BLaER1 (cell line): ENCODE data around the gene EPYC.
"Not testable (repeated sequence)": the region's sequence is repeated elsewhere in the genome, so short reads cannot be mapped to it uniquely, and the experiment has no call there.

Source experiments
- H3K27ac ChIP-seq: shearing (Covaris generic); formaldehyde crosslinking; 2 replicates; pipeline ENCODE4 v1.8.1; 2022
- H3K27me3 ChIP-seq: shearing (Covaris generic); formaldehyde crosslinking; 2 replicates; pipeline ENCODE4 v1.8.1; 2022
- H3K36me3 ChIP-seq: shearing (Covaris generic); formaldehyde crosslinking; 2 replicates; pipeline ENCODE4 v1.8.1; 2022
- H3K4me1 ChIP-seq: shearing (Covaris generic); formaldehyde crosslinking; 2 replicates; pipeline ENCODE4 v1.8.1; 2022
- H3K4me2 ChIP-seq: shearing (Covaris generic); formaldehyde crosslinking; 2 replicates; pipeline ENCODE4 v1.8.1; 2022
- H3K4me3 ChIP-seq: shearing (Covaris generic); formaldehyde crosslinking; 2 replicates; pipeline ENCODE4 v1.8.1; 2022
- H3K9ac ChIP-seq: shearing (Covaris generic); formaldehyde crosslinking; 2 replicates; pipeline ENCODE4 v1.8.1; 2022
- H3K9me3 ChIP-seq: shearing (Covaris generic); formaldehyde crosslinking; 2 replicates; pipeline ENCODE4 v1.8.1; 2022
- H4K20me1 ChIP-seq: shearing (Covaris generic); formaldehyde crosslinking; 2 replicates; pipeline ENCODE4 v1.8.1; 2022
- Cebpa-rat ChIP-seq: shearing (Covaris generic); IDR thresholded peaks from 2 replicates; pipeline ENCODE4 v1.8.1; 2022

The EPYC gene

DNA sequence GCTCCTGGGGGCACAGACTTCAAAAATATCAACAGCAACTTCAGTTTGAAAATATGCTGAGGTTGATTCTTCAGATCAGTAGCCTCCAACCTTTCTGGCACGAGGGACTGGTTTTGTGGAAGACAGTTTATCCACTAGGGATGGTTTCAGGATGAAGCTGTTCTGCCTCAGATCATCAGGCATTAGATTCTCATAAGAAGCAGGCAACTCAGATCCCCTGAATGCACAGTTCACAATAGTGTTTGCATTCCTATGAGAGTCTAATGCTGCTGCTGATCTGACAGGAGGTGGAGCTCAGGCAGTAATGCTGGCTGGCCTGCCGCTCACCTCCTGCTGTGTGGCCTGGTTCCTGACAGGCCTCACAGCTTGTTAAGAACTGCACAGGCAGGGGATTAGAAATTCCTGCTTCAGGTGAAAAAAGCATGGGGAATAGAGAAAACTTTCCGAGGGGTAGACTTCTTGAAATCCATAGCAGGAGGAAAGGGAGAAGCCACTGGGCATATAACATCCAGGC is 12.8 kb downstream of the EPYC start:
- H3K4me2 ChIP-seq: no peak overlapping the region

DNA sequence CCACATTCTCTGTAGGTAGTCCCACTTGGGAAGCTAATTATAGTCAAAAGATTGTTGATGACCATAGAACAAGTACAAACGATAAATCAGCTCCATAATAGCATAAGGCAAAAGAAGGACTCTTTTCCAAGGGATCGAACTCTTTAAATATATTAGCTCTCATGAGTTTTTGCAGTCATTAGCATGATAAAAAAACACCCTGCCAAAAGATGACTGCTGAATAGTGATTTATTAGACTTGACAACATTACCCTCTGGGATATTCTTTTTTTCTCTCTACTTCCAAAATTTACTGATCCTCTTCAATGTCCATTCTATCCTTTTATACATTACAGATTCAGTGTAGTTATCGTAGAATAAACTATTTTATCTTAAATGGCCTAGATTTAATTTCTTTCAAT is 14.2 kb downstream of the EPYC start:
- Histone ChIP-seq H3K9ac (no peak overlapping the region), H3K9me3 (no peaks in the 10 kb centered on the region), H3K4me2 (no peak overlapping the region), H3K36me3 (no peaks in the 10 kb centered on the region), H3K27ac (no peak overlapping the region), H3K4me3 (no peak overlapping the region), H3K27me3 (no peaks in the 10 kb centered on the region), H4K20me1 (no peaks in the 10 kb centered on the region), H3K4me1 (no peaks in the 10 kb centered on the region)
- no peak for TF ChIP-seq Cebpa-rat

More for the DNA sequence above, 12.8 kb downstream of the EPYC start:
- no peak for TF ChIP-seq Cebpa-rat
- no peaks in the 10 kb centered on the region for H3K27me3 ChIP-seq
- no peak overlapping the region for H3K4me3 ChIP-seq
- H3K27ac ChIP-seq: no peak overlapping the region
- no peaks in the 10 kb centered on the region for H3K9me3 ChIP-seq
- H4K20me1 ChIP-seq: no peaks in the 10 kb centered on the region
- H3K9ac ChIP-seq: no peak overlapping the region
- H3K4me1 ChIP-seq: no peaks in the 10 kb centered on the region
- H3K36me3 ChIP-seq: no peaks in the 10 kb centered on the region

DNA sequence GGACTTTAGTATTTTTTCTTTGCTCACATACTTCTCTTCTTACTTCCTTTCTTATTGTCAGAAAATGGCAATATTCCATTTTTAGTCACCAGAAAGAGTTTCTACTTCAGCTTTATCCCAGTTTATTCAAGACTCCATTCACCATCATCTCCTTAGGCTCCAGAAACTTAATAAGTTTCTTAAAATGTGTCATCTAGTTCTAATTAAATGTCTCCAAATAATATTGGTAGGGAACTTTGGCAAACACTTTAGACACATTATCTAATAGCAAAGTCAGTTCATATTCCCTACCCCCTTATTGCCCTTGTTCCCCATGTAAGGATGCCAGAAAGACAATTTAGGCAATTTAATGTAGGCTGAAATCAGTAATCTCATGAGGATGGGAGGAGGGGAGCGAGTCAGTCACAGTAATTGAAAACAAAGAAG is 15.1 kb downstream of the EPYC start:
- Histone ChIP-seq H4K20me1 (no peaks in the 10 kb centered on the region), H3K36me3 (no peaks in the 10 kb centered on the region), H3K27ac (no peak overlapping the region), H3K4me1 (no peaks in the 10 kb centered on the region), H3K4me3 (no peak overlapping the region), H3K9ac (no peak overlapping the region), H3K4me2 (no peak overlapping the region), H3K9me3 (no peaks in the 10 kb centered on the region), H3K27me3 (no peaks in the 10 kb centered on the region)
- no peak for TF ChIP-seq Cebpa-rat

DNA sequence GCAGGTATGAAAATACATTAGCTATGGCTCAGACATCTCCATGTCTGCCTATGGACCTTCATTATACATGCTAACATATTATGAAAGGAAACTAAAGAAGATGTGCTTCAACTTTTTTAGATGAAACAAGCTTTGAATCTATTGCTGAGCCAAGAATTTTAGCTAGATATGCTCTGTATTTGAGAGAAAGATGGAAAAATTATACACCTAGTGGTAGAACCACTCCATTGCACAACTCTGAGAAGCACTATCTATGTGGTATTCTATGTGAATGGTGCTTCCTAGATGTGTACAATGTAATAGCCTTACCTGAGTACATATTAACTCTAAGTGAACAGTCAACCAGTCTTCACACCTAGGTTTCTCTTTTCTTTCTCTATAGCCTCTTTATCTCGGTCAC is 17.3 kb downstream of the EPYC start:
- Histone ChIP-seq H3K4me2 (no peak overlapping the region), H3K27me3 (no peaks in the 10 kb centered on the region), H3K9me3 (no peaks in the 10 kb centered on the region), H3K4me3 (no peak overlapping the region), H3K27ac (no peak overlapping the region), H3K4me1 (no peaks in the 10 kb centered on the region), H3K36me3 (no peaks in the 10 kb centered on the region), H3K9ac (no peak overlapping the region), H4K20me1 (no peaks in the 10 kb centered on the region)
- TF ChIP-seq Cebpa-rat: no peak

DNA sequence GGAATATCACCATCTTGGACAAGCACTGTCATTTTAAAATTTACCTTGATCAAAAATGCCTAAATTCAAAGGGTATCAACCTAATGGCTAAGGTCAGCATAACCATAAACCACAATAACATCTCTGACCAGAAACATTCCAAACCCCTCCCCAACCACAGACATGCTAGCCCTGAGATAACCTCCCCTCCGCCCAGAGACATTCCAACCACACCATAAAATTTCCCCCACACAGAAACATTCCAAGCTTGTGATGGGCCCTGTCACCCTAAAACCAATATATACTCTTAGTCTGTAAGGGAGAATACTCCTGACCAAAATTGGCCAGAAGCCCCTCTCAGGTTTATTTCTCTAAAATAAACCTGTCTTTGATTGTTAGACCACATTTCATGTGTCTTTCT is 17.7 kb downstream of the EPYC start:
- Histone ChIP-seq H3K27me3 (no peaks in the 10 kb centered on the region), H3K4me1 (no peaks in the 10 kb centered on the region), H3K27ac (no peak overlapping the region), H3K4me2 (no peak overlapping the region), H3K36me3 (no peaks in the 10 kb centered on the region), H3K9ac (no peak overlapping the region), H4K20me1 (no peaks in the 10 kb centered on the region), H3K4me3 (no peak overlapping the region), H3K9me3 (no peaks in the 10 kb centered on the region)
- no peak for TF ChIP-seq Cebpa-rat

DNA sequence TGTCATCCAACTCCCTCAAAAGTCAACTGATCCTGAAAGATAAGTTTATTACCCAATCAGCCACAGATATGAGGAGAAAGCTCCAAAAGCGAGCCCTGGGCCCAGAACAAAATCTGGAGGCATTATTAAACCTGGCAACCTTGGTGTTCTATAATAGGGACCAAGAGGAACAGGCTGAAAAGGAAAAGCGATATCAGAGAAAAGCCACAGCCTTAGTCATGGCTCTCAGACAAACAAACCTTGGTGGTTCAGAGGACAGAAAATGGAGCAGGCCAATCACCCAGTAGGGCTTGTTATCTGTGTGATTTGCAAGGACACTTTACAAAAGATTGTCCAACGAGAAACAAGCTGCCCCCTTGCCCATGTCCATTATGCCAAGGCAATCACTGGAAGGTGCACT is 19.4 kb downstream of the EPYC start:
- not testable (repeated sequence) for H3K9ac ChIP-seq, H4K20me1 ChIP-seq, H3K27ac ChIP-seq, H3K4me3 ChIP-seq, H3K9me3 ChIP-seq, H3K27me3 ChIP-seq, H3K4me2 ChIP-seq, H3K4me1 ChIP-seq, H3K36me3 ChIP-seq

DNA sequence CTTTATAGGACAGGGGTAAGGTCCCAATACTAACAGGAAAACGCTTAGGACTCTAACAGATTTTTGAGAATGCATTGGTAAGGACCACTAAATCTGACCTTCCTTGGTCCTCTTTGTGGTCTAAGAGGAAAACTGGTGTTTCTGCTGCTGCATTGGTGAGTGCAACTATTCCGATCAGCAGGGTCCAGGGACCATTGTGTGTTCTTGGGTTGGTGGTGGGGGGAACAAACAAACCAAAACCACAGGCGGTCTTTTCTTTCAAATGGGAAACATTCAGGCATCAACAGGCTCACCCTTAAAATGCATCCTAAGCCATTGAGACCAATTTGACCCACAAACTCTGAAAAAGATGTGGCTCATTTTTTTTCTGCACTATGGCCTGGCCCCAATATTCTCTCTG is 20.7 kb downstream of the EPYC start:
- TF ChIP-seq Cebpa-rat: no peak
- H3K9ac ChIP-seq: no peak overlapping the region
- H3K36me3 ChIP-seq: no peaks in the 10 kb centered on the region
- no peaks in the 10 kb centered on the region for H3K4me1 ChIP-seq
- no peaks in the 10 kb centered on the region for H4K20me1 ChIP-seq
- H3K27ac ChIP-seq: no peak overlapping the region
- no peak overlapping the region for H3K4me3 ChIP-seq
- H3K9me3 ChIP-seq: no peaks in the 10 kb centered on the region
- H3K4me2 ChIP-seq: no peak overlapping the region
- H3K27me3 ChIP-seq: no peaks in the 10 kb centered on the region

DNA sequence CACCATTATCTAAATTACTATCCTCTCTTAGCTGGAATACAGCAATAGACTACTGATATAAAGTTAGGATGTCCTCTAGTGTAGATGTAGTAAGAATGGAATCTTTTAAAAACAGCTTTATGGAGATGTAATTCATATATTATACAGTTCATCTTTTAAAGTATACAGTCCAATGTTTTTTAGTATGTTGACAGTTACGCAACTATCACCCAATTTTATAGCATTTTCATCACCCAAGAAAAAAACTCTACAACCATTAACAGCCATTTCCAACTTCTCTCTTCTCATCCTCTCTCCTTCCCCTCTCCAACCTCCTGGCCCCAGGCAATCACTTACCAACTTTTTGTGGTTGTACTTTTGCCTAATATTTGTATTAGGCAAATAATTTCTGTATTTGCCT is 22.6 kb downstream of the EPYC start:
- H3K27ac ChIP-seq: no peak overlapping the region
- no peaks in the 10 kb centered on the region for H3K4me1 ChIP-seq
- H4K20me1 ChIP-seq: no peaks in the 10 kb centered on the region
- H3K9ac ChIP-seq: no peak overlapping the region
- H3K4me2 ChIP-seq: no peak overlapping the region
- no peak for TF ChIP-seq Cebpa-rat
- H3K36me3 ChIP-seq: no peaks in the 10 kb centered on the region
- H3K4me3 ChIP-seq: no peak overlapping the region
- H3K27me3 ChIP-seq: no peaks in the 10 kb centered on the region
- H3K9me3 ChIP-seq: no peaks in the 10 kb centered on the region

DNA sequence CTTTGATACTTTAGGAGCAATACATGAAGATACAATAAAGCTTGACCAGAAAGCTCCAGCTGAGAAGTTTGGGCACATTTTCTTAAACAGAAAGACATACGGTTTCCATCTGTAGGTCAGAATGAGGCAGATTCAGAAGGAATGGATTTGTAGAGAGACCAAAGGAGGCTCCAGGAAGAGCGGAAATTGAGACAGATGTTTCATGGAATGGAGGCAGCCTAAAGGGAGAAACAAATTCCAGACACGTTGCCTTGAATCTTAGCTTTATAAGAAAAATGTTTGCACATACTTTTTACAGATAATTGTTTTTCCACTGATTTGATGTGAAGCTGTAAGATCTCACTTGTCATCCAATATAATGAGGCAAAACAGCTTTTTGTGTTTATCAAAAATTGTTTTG is 24.8 kb downstream of the EPYC start:
- H3K36me3 ChIP-seq: no peaks in the 10 kb centered on the region
- H3K27ac ChIP-seq: no peak overlapping the region
- no peak overlapping the region for H3K9ac ChIP-seq
- no peaks in the 10 kb centered on the region for H3K4me1 ChIP-seq
- no peak overlapping the region for H3K4me2 ChIP-seq
- no peaks in the 10 kb centered on the region for H3K27me3 ChIP-seq
- no peaks in the 10 kb centered on the region for H3K9me3 ChIP-seq
- TF ChIP-seq Cebpa-rat: no peak
- H4K20me1 ChIP-seq: no peaks in the 10 kb centered on the region
- no peak overlapping the region for H3K4me3 ChIP-seq

DNA sequence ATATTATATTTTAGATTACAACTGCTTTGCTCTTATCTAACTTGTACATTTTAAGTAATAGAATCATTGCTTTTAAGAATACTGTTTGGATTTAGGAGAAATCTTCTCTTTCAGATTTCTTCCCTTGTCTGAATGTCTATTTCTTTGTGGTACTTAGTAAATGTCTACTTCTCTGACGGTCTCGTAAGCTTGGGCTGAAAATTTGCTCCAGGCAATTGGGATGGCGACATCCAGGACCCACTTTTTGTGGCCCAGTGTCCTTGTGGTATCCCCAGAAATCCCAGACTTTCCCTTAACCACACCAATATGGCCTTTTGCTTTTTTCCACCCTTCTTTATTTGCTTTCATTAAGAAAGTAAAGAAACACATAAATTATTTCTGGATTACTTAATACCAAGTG is 25.8 kb downstream of the EPYC start:
- Histone ChIP-seq H3K4me1 (no peaks in the 10 kb centered on the region), H3K4me2 (no peak overlapping the region)
- no peak for TF ChIP-seq Cebpa-rat

DNA sequence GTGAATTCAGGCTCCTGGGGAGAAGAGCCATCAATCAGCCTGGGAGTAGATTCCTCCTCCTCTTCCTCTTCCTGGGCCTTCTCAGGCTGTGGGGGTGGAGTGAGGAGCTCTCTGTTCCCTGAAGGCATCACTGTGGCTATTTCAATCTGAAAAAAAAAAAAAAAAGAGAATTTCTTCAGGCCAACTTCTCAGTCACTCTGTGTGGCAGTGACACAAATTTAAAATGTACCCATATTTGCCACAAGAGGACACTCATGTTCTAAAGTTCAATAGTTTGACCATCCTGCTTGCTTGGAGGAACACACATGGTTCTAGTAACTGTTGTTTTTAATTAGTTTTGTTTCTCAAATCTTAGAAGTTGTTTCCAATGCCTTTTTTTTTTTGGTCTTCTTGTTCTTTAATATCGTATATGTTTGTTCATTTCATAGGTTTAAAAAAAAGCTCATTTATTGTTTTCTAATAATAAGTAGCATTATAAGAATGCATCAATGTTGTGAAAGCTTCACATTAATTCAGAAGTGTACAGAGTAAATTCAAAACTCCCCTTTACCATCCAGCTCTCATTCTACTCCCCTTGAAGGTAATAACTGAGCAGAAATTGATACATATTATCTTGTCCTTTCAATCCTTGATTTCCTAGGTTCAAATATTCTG is 26.5 kb downstream of the EPYC start:
- Histone ChIP-seq H3K27ac (no peak overlapping the region), H3K9me3 (no peaks in the 10 kb centered on the region), H4K20me1 (no peaks in the 10 kb centered on the region), H3K36me3 (no peaks in the 10 kb centered on the region), H3K4me3 (no peak overlapping the region), H3K4me1 (no peaks in the 10 kb centered on the region), H3K27me3 (no peaks in the 10 kb centered on the region), H3K4me2 (no peak overlapping the region), H3K9ac (no peak overlapping the region)
- TF ChIP-seq Cebpa-rat: no peak

More for the DNA sequence above, 25.8 kb downstream of the EPYC start:
- no peaks in the 10 kb centered on the region for H3K9me3 ChIP-seq
- no peak overlapping the region for H3K27ac ChIP-seq
- H3K4me3 ChIP-seq: no peak overlapping the region
- no peaks in the 10 kb centered on the region for H3K36me3 ChIP-seq
- no peaks in the 10 kb centered on the region for H4K20me1 ChIP-seq
- H3K27me3 ChIP-seq: no peaks in the 10 kb centered on the region
- H3K9ac ChIP-seq: no peak overlapping the region
